Measurements from ENCODE around the gene OR6F1. TPM values are rescaled to one million over a fixed set of nuclear protein-coding genes. Genes with fewer than 3 reads are reported as not detected.

The OR6F1 gene
- total RNA-seq, 1 experiment from 2014 or later = not detected

GRCh38 chr1:247740721-247741120 is 24.3 kb upstream of the OR6F1 start:
- ChIA-PET POLR2A (ENCODE audit: unreplicated experiment) (no interaction called here), CTCF (no interaction called here)
- TF ChIP-seq EZH2 (IDR thresholded peaks at IDR 0.05; ENCODE audit: low read length, unreplicated experiment) (no peak), EZH2phosphoT487 (IDR thresholded peaks at IDR 0.05; ENCODE audit: borderline replicate concordance, low read length) (no peak)
- Histone ChIP-seq H3F3A (ENCODE audit: low read length, unreplicated experiment) (peaks cover 7% of the 10 kb centered on the region), H3K9ac (ENCODE audit: low read length) (no peak overlapping the region), H3K4me3 (ENCODE audit: low read length) (no peak overlapping the region), H2AFZ (ENCODE audit: low read length) (no peak overlapping the region), H3K27me3 (ENCODE audit: low read length) (no peaks in the 10 kb centered on the region), H3K4me2 (ENCODE audit: low read length) (no peak overlapping the region), H3K9me3 (ENCODE audit: low read length) (no peaks in the 10 kb centered on the region), H3K9me2 (replicated peaks; ENCODE audit: low read length) (no peaks in the 10 kb centered on the region), H3K36me3 (ENCODE audit: low read depth, low read length) (no peaks in the 10 kb centered on the region), H3K4me1 (ENCODE audit: insufficient read depth, low read length) (peaks cover 23% of the 10 kb centered on the region), H3K79me2 (ENCODE audit: low read length) (no peaks in the 10 kb centered on the region), H3K27ac (ENCODE audit: low read length) (no peak overlapping the region), H4K20me1 (ENCODE audit: low read length) (no peaks in the 10 kb centered on the region)
- intact Hi-C loops (cut with micrococcal nuclease) = no loop called here
- no TSS peak for BruUV-seq (replicated peaks)
- peak; percentile 83 for DNase-seq
- peak; percentile 79 for ATAC-seq

DNA sequence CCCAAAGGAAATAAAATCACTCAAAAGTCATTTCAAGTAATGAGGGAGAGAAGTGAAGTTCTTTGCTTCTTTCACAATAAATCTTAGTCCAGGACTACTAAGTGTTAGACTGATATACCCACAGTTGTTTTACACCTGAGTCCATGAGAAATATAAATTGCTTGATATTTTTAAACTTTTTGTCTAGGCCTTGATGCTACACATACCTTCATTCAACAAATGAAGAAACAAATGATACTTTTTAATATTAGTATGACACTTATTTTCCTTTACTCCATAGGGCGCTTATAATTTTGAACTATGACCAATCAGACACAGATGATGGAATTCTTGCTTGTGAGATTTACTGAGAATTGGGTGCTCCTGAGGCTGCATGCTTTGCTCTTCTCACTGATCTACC is 21.9 kb upstream of the OR6F1 start, which contains the start of gene OR14K1:
OR14K1 (plus strand) TSS at position 301 of the 400 bp plus-strand sequence; CDS start at position 301, 0 bp downstream.
- Histone ChIP-seq H2AFZ (ENCODE audit: low read length) (no peak within 1 kb of the TSS), H3K9me3 (ENCODE audit: low read length) (no peaks in the 10 kb centered on the region), H3K27me3 (ENCODE audit: low read length) (no peaks in the 10 kb centered on the region), H3K4me1 (ENCODE audit: insufficient read depth, low read length) (peaks cover 23% of the 10 kb centered on the region), H3K9ac (ENCODE audit: low read length) (no peak within 1 kb of the TSS), H3K4me3 (ENCODE audit: low read length) (no peak within 1 kb of the TSS), H3K27ac (ENCODE audit: low read length) (no peak within 1 kb of the TSS), H4K20me1 (ENCODE audit: low read length) (no peaks in the 10 kb centered on the region), H3K79me2 (ENCODE audit: low read length) (no peaks in the 10 kb centered on the region), H3K4me2 (ENCODE audit: low read length) (no peak within 1 kb of the TSS), H3K36me3 (ENCODE audit: low read depth, low read length) (no peaks in the 10 kb centered on the region), H3K9me2 (replicated peaks; ENCODE audit: low read length) (no peaks in the 10 kb centered on the region), H3F3A (ENCODE audit: low read length, unreplicated experiment) (peaks cover 7% of the 10 kb centered on the region)
- CTCF ChIA-PET = no interaction called here
- no peak for ATAC-seq
- TF ChIP-seq, protein P1, sequence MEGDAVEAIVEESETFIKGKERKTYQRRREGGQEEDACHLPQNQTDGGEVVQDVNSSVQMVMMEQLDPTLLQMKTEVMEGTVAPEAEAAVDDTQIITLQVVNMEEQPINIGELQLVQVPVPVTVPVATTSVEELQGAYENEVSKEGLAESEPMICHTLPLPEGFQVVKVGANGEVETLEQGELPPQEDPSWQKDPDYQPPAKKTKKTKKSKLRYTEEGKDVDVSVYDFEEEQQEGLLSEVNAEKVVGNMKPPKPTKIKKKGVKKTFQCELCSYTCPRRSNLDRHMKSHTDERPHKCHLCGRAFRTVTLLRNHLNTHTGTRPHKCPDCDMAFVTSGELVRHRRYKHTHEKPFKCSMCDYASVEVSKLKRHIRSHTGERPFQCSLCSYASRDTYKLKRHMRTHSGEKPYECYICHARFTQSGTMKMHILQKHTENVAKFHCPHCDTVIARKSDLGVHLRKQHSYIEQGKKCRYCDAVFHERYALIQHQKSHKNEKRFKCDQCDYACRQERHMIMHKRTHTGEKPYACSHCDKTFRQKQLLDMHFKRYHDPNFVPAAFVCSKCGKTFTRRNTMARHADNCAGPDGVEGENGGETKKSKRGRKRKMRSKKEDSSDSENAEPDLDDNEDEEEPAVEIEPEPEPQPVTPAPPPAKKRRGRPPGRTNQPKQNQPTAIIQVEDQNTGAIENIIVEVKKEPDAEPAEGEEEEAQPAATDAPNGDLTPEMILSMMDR (conservative IDR thresholded peaks at IDR 0.05; ENCODE audit: low read depth, low read length) = no peak
- TF ChIP-seq EZH2 (IDR thresholded peaks at IDR 0.05; ENCODE audit: low read length, unreplicated experiment) = no peak
- TF ChIP-seq EZH2phosphoT487 (IDR thresholded peaks at IDR 0.05; ENCODE audit: borderline replicate concordance, low read length) = no peak
- intact Hi-C loops (cut with micrococcal nuclease) = no loop called here
- no TSS peak for BruUV-seq (replicated peaks)
- POLR2A ChIA-PET (ENCODE audit: unreplicated experiment) = no interaction called here
- no peak for DNase-seq

GRCh38 chr1:247721222-247721621 is 4.8 kb upstream of the OR6F1 start:
- DNase-seq = no peak
- BruUV-seq (replicated peaks) = no TSS peak
- POLR2A ChIA-PET (ENCODE audit: unreplicated experiment) = no interaction called here

More at GRCh38 chr1:247721222-247721621, 4.8 kb upstream of the OR6F1 start:
- H3K27me3 ChIP-seq (ENCODE audit: low read length) = no peaks in the 10 kb centered on the region
- intact Hi-C loops (cut with micrococcal nuclease) = no loop called here
- no peak overlapping the region for H3K4me2 ChIP-seq (ENCODE audit: low read length)
- ATAC-seq = no peak
- no peaks in the 10 kb centered on the region for H3K36me3 ChIP-seq (ENCODE audit: low read depth, low read length)
- H2AFZ ChIP-seq (ENCODE audit: low read length) = no peak overlapping the region
- TF ChIP-seq, protein P1 (conservative IDR thresholded peaks at IDR 0.05; ENCODE audit: low read depth, low read length) = no peak
- TF ChIP-seq EZH2phosphoT487 (IDR thresholded peaks at IDR 0.05; ENCODE audit: borderline replicate concordance, low read length) (no peak), EZH2 (IDR thresholded peaks at IDR 0.05; ENCODE audit: low read length, unreplicated experiment) (no peak)
- H3K9me2 ChIP-seq (replicated peaks; ENCODE audit: low read length) = no peaks in the 10 kb centered on the region
- 0 out of 2 replicates have a peak, but pooled peaks cover 10% of the 10 kb centered on the region for H3K9me3 ChIP-seq (ENCODE audit: low read length)
- no peaks in the 10 kb centered on the region for H3K79me2 ChIP-seq (ENCODE audit: low read length)
- no peaks in the 10 kb centered on the region for H3K4me1 ChIP-seq (ENCODE audit: insufficient read depth, low read length)
- no peak overlapping the region for H3K9ac ChIP-seq (ENCODE audit: low read length)
- no peaks in the 10 kb centered on the region for H4K20me1 ChIP-seq (ENCODE audit: low read length)
- H3K4me3 ChIP-seq (ENCODE audit: low read length) = no peak overlapping the region
- H3K27ac ChIP-seq (ENCODE audit: low read length) = no peak overlapping the region
- CTCF ChIA-PET = no interaction called here
- no peaks in the 10 kb centered on the region for H3F3A ChIP-seq (ENCODE audit: low read length, unreplicated experiment)

Measured in PC-3 (cell line).